HL-60 (cell line): ENCODE measurements around the gene PLEKHG7.

Experiments used
- DNase-seq, 2 experiments: peaks; one replicate each; pipeline ENCODE4 v3.0.0-alpha.2; 2010 to 2020; ENCODE audit warnings: low read depth in 1 of 2, low spot score in 1 of 2
- H3K27ac ChIP-seq: fragments of 250-450 bp; sonication (Bioruptor Pico); replicated peaks from 2 replicates; pipeline ENCODE4 v1.5.1; 2020; ENCODE audit warnings: mild to moderate bottlenecking, moderate library complexity
- H3K27me3 ChIP-seq: fragments of 250-450 bp; sonication (Bioruptor Pico); 2 replicates; pipeline ENCODE4 v1.5.1; 2021; ENCODE audit warnings: mild to moderate bottlenecking, moderate library complexity; ENCODE audit not compliant: insufficient read depth, poor library complexity, severe bottlenecking
- H3K4me3 ChIP-seq: replicated peaks from 2 replicates; pipeline ENCODE4 v1.5.1; 2011; ENCODE audit warnings: mild to moderate bottlenecking, control low read depth, low read length; ENCODE audit not compliant: insufficient read depth
- CTCF ChIP-seq: IDR thresholded peaks from one replicate; pipeline ENCODE4 v1.5.1; 2011; ENCODE audit warnings: low read length, control low read depth, inconsistent platforms; ENCODE audit not compliant: insufficient read depth
- GABPA ChIP-seq: IDR thresholded peaks from 2 replicates; pipeline ENCODE4 v1.6.1; 2012; ENCODE audit warnings: low read depth
- POLR2AphosphoS5 ChIP-seq: IDR thresholded peaks from 2 replicates; pipeline ENCODE4 v1.6.1; 2012; ENCODE audit warnings: low read depth
- REST ChIP-seq: IDR thresholded peaks from 2 replicates; pipeline ENCODE4 v1.6.1; 2012; ENCODE audit warnings: low read depth; ENCODE audit not compliant: insufficient replicate concordance
- SPI1 ChIP-seq: IDR thresholded peaks from 2 replicates; pipeline ENCODE4 v1.6.1; 2012; ENCODE audit warnings: low read depth, mild to moderate bottlenecking, borderline replicate concordance

Gene PLEKHG7

GRCh38 chr12:92821142-92821541 is 118.4 kb downstream of the PLEKHG7 start:
- Histone ChIP-seq H3K4me3 (no peak overlapping the region), H3K27me3 (no peaks in the 10 kb centered on the region), H3K27ac (no peak overlapping the region)
- TF ChIP-seq SPI1 (no peak), GABPA (no peak), CTCF (no peak), POLR2AphosphoS5 (no peak), REST (no peak)
- no peak for DNase-seq
